Islet of Langerhans (tissue), 1 donor: ENCODE results near the gene VGLL4.
"Not testable (repeated sequence)": the region's sequence is repeated elsewhere in the genome, so short reads cannot be mapped to it uniquely, and the experiment has no call there.

ENCODE experiments used
- FAIRE-seq: peaks from one replicate; lab custom pipeline; 2011; peaks lifted over from hg19 to GRCh38; lab: Jason Lieb, UNC

The VGLL4 gene, protein sequence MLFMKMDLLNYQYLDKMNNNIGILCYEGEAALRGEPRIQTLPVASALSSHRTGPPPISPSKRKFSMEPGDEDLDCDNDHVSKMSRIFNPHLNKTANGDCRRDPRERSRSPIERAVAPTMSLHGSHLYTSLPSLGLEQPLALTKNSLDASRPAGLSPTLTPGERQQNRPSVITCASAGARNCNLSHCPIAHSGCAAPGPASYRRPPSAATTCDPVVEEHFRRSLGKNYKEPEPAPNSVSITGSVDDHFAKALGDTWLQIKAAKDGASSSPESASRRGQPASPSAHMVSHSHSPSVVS

DNA sequence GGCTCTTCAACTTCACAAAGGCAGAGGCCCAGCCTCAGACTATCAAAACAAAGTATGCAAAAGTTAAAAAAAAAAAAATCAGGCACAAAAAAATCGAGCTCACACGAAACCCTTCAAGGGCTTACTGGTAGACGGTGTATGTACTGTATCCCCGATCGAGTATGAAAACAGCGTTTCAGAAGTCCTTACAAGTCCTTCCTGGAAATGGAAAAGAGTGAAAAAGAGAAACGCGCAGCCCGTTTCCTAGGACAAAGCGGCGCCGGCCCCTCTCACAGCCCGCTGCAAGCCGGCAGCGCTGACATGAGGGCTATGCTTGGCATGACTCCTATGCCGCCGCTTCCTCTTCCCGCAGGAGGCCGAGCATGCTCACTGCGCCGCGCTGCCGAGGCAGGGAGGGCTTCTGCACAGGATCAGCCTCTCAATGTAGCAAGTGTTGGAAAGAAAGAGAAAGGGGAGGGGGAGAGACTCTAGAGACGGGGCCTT lies at the start of gene VGLL4:
Gene VGLL4 (minus strand): TSS at position 311 of the 483 bp plus-strand sequence. CDS start 397 bp downstream, outside the sequence.
- FAIRE-seq, result no peak

GRCh38 chr3:11692532-11692813 lies 48.8 kb upstream of the VGLL4 start:
- no peak for FAIRE-seq

DNA sequence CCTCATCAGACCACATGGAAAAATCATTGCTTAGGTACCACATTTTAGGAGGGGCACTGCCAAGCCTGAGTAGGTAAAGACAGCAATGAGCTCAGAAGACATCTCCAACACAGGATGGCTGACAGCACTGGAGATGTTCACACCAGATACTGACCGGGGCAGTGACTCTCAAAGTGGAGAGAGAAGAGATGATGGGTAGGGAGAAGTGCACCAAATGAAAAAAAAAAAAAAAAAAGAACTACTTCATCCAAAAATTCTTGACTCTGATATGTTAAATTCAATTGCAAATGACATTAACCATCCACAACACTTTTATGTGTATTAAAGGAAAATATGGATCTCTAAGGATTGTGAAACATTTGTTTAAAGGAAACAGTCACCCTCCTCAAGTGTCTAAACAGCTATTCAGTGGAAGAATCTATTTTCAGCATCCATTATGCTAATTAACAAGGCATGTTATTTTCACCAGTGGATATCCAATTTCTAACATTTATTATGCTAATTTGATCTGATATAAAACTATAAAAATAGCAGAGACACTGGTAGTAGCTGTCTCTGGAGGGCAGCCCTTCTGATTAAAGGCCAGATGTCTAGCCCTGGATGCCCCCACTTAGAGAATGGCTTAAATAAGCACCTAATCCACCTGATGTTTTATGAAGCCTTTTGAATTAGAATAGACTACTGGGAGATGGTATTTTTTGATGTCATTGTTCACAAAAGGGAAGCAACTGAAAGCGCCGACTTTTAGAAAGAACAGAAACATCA lies 48.2 kb upstream of the VGLL4 start:
- no peak for FAIRE-seq

- FAIRE-seq, result peak; percentile 33
These were observed 47.4 kb upstream of the VGLL4 start for GRCh38 chr3:11690863-11691766.

DNA sequence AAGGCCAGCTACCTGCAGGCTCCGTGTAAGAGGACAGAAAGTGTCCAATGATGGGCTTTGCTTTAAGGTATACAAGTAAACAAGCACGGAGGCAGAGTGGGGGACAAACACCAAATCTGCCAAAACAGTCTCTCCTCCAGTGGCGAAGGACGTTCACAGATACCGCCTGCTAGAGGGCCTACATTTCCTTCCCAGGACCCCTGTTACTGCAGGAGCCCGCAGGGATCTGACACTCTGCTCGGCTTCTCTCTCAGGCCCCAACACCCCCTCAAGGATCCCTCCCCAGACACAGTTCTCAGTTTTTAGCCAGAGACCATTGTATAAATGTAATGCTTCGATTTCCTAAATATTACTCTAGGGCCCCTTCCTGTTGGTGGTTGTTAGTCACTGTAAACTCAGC lies 46.0 kb upstream of the VGLL4 start:
- no peak for FAIRE-seq

DNA sequence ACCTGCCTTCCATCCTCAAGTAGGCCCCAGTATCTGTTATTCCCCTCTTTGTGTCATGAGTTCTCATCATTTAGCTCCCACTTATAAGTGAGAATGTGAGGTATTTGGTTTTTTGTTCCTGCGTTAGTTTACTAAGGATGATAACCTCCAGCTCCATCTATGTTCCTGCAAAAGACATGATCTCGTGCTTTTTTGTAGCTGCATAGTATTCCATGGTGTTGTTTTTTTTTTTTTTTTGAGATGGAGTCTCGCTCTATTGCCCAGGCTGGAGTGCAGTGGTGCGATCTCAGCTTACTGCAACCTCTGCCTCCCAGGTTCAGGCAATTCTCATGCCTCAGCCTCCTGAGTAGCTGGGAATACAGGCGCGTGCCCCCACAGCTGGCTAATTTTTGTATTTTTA lies 41.3 kb upstream of the VGLL4 start:
- FAIRE-seq, result not testable (repeated sequence)

GRCh38 chr3:11680509-11680908 lies 36.8 kb upstream of the VGLL4 start:
- FAIRE-seq, result no peak

DNA sequence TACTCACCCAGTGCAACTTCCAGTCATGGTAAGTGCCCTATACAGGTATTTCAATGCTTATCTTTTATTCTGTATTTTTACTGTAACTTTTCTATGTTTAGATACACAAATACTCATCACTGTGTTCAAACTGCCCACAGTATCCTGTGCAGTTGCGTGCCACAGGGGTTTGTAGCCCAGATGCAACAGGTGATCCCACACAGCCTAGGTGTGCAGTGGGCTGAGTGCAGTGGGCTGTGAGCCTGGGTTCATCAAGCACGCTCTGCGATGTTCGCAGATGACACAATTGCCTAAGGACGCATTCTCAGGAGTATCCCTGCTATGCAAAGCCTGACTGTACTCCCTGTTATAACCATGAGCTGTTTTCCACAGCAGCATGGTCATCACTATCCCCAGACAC lies 36.2 kb upstream of the VGLL4 start:
- no peak for FAIRE-seq

GRCh38 chr3:11672363-11672762 lies 28.6 kb upstream of the VGLL4 start:
- no peak for FAIRE-seq

DNA sequence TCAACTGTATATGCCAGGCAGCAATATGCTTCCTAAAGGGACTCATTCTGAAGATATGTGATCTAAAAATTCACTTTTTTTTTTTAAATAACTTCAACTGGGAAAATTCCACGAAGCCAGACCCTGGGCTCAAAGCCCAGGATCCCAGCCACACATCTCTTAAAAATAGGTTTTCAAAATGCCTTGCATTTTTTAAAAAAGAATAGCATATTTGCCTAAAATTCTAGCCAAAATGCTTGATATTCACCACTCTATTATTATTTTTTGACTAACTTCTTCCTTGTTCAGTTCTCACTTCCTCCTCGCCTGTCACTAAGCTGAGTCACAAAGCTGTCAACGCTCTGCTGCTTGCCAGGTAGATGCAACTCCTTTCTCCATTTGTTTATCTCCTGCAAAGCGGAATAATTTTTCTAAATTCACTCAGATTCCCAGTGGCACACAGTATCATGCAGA lies 28.0 kb upstream of the VGLL4 start:
- FAIRE-seq, result peak; percentile 77

GRCh38 chr3:11668243-11669235 lies 24.8 kb upstream of the VGLL4 start:
- no peak for FAIRE-seq

DNA sequence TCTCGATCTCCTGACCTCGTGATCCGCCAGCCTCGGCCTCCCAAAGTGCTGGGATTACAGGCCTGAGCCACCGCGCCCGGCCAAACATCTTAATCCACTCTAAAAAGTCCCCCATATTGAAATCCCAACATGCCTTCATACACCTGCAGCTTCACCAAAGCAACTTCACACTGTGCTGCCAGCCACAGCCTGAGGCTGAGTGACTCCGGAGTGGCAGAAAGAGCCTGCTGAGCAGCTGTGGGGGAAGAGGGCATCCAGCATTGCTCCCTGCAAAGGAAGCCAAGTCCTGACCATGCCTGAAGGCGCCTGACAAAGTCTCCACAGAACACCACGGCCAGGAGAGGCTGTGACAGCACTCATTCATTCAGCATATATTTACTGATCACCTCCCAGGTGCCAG lies 21.6 kb upstream of the VGLL4 start:
- no peak for FAIRE-seq

DNA sequence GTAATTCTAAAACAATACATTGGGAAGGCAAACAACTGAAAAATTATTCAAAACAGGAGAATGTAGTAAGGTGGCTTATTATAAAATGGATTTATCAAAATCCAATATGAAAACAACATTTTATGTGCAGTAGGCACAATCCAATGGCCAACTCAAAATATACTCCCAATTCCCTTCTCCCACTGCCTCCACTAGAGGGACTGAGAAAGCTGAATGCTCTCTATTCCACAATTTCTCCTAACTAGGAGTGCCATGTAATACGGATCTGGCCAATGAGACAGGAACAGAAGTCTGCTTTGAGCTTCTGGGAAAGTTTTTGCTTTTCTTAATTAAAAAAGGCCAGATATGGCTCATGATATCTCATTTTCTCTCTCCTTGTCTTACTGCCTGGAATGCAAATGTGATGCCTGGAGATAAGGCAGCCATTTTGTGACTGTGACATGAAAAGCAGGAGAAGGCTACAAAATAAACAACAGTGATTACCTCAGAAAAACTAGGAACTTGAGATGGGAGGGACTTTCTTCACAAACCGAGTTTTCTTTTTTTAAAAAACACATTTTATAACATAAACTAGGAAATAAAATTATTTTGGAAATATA lies 18.8 kb upstream of the VGLL4 start:
- no peak for FAIRE-seq

- no peak for FAIRE-seq
These were observed 18.1 kb upstream of the VGLL4 start for GRCh38 chr3:11661827-11662226.

DNA sequence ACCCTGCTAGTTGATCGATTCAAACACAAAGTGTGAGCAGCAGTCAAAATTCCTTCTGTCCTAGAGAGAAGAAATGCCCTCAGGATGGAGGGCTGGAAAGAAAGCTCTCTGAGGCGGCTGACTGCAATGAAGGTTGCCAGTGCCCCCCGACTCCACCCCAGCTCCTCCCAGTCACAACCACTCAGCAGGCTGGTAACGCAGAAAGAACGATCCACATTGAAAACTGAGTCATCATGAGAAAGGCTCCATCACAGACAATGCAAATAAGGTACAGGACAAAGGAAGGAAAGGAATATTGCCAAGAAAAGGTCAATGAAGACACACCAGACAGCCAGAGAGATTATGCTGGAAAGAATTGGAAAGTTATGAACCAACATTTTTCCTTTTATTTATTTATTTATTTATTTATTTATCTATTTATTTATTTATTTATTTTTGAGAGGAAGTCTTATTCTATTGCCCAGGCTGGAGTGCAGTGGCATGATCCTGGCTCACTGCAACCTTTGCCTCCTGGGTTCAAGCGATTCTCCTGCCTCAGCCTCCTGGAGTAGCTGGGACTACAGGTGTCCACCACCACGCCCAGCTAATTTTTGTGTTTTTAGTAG lies 17.4 kb upstream of the VGLL4 start:
- FAIRE-seq, result no peak

- no peak for FAIRE-seq
These were observed 16.5 kb upstream of the VGLL4 start for GRCh38 chr3:11660242-11660641.

- no peak for FAIRE-seq
These were observed 14.5 kb upstream of the VGLL4 start for GRCh38 chr3:11658180-11658579.

GRCh38 chr3:11655196-11655928 lies 11.6 kb upstream of the VGLL4 start:
- no peak for FAIRE-seq

- FAIRE-seq, result no peak
These were observed 10.5 kb upstream of the VGLL4 start for GRCh38 chr3:11654166-11654565.
